DND-41 (cell line): ENCODE results near the gene RTN4IP1.

ENCODE experiments used
- CTCF ChIP-seq: IDR thresholded peaks from 2 replicates; pipeline ENCODE4 v1.5.1; 2012; ENCODE audit warnings: borderline replicate concordance, low read length, moderate library complexity, mild to moderate bottlenecking; ENCODE audit not compliant: poor library complexity, severe bottlenecking; ENCODE audit errors: extremely low read depth
- EZH2 ChIP-seq: IDR thresholded peaks from 3 replicates; pipeline ENCODE4 v1.6.1; 2012; ENCODE audit warnings: borderline replicate concordance, low read depth, mild to moderate bottlenecking, moderate library complexity, low read length, inconsistent platforms; ENCODE audit not compliant: severe bottlenecking

DNA sequence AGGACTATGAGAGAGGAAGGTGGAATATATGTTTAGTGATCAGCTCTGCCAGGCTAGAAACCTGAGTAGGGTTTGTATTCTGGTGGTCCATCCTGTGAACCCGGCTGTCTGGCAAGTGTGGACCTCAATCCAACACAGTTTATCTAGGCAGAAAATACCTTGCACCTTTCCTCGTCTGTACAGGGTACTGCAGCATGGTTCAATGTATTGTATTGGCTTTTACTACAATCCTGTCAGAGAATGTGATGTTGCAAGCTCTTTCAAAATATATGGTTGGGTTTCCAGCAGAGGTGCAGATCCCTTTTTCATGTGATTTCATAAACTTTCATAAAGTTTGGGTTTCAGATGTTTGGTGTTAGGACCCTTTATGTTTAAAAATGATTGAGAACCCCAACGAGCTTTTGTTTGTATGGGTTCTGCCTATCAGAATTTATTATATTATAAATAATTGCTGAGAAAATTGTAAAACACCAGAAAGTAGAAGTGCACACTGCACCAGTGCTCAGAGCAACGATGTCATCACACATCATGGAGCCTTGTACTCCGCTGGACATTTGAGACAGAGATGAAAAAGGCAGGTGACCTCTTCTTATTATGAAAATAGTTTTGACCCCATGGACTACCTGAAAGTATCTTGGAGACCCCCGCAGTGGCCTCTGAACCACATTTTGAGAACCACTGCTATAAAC is 106.6 kb downstream of the RTN4IP1 start:
- TF ChIP-seq CTCF (no peak), EZH2 (no peak)
